ENCODE data around the gene FAM47E. TPM values are rescaled to one million over a fixed set of nuclear protein-coding genes. Genes with fewer than 3 reads are reported as not detected.

Gene FAM47E
- total and polyA plus RNA-seq, 2 of the 8 experiments (the other 6 are each of a cell fraction or from before 2014, with no cell fraction given) = 1.3 to 1.4 TPM

DNA sequence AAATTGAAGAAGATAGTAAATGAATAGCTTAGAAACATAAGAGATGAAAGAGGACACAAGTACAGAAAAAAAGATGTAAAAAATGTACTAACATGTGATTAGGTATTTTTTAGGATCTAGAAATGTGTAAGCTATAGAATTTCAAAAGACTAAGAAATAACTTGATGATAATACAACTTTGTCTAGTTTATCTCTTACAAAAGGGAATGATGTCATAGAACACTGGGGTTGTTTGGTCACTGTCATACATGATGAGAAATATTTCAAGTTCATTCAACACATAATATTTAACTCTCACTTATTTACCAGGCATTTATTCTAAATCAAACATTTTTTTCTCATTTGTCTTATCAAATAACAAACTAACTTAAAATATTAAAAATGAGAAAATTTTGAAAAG, 73.6 kb downstream of the FAM47E start:
- FAIRE-seq (no peak), DNase-seq (ENCODE audit: low read depth in 1 of 2, low spot score in 2 of 2) (no peak)
- H3K4me2 ChIP-seq (ENCODE audit: insufficient read depth in 1 of 2, low read depth in 2 of 2, low read length in 2 of 2) = no peak overlapping the region
- no peak overlapping the region for H2BK120ac ChIP-seq (replicated peaks; ENCODE audit: low read depth, low read length)
- no peak overlapping the region for H3K4ac ChIP-seq (replicated peaks; ENCODE audit: insufficient read length, low read depth, low read length)
- H3K56ac ChIP-seq (replicated peaks; ENCODE audit: insufficient read length, low read depth, low read length) = no peak overlapping the region
- H3K79me1 ChIP-seq (ENCODE audit: low read depth, low read length) = no peaks in the 10 kb centered on the region
- H3K9ac ChIP-seq (replicated peaks in 1 of 4; ENCODE audit: extremely low read depth in 1 of 4, low read depth in 3 of 4, low read length in 3 of 4) = no peak overlapping the region
- no peaks in the 10 kb centered on the region for H3K27me3 ChIP-seq (replicated peaks in 1 of 4; ENCODE audit: control insufficient read depth in 3 of 4, extremely low read depth in 1 of 4, insufficient read depth in 3 of 4, low read length in 3 of 4)
- no peaks in the 10 kb centered on the region for H3K79me2 ChIP-seq (ENCODE audit: control insufficient read depth in 1 of 2, insufficient read depth in 2 of 2, low read length in 2 of 2)
- H2AFZ ChIP-seq (ENCODE audit: low read length) = no peak overlapping the region
- no peaks in the 10 kb centered on the region for H4K20me1 ChIP-seq (replicated peaks in 1 of 2; ENCODE audit: control insufficient read depth in 1 of 2, insufficient read depth in 2 of 2, low read length in 2 of 2)
- H4K5ac ChIP-seq (ENCODE audit: insufficient read length, low read depth, low read length) = no peak overlapping the region
- no peak for TF ChIP-seq CBX5 (IDR thresholded peaks at IDR 0.05; ENCODE audit: low read depth, low read length)
- TF ChIP-seq TCF12 (IDR thresholded peaks at IDR 0.05; ENCODE audit: low read depth, low read length) = no peak
- no peak for TF ChIP-seq EP300 (IDR thresholded peaks at IDR 0.05; ENCODE audit: borderline replicate concordance in 1 of 2, low read depth in 2 of 2, low read length in 2 of 2)
- TF ChIP-seq SIRT6 (IDR thresholded peaks at IDR 0.05; ENCODE audit: low read length) = no peak
- no peak for TF ChIP-seq ATF3 (IDR thresholded peaks at IDR 0.05; ENCODE audit: insufficient read depth, low read depth, low read length)
- no peak for TF ChIP-seq NANOG (IDR thresholded peaks at IDR 0.05; ENCODE audit: insufficient read depth, low read depth, low read length, poor library complexity, severe bottlenecking)
- no peak for TF ChIP-seq KDM1A (IDR thresholded peaks at IDR 0.05; ENCODE audit: borderline replicate concordance, low read length)
- TF ChIP-seq MAX (IDR thresholded peaks at IDR 0.05) = no peak
- CTCF ChIA-PET (ENCODE audit: partially characterized antibody) = interaction anchor here (1.6 kb wide), 1 partner anchor 12 kb away, joined by 4 read pairs; no protein-coding TSS in a partner anchor
- no peak overlapping the region for H4K91ac ChIP-seq (replicated peaks; ENCODE audit: insufficient read length, low read length)
- no peak overlapping the region for H3K4me3 ChIP-seq (ENCODE audit: extremely low read depth in 1 of 4, insufficient read depth in 2 of 4, low read depth in 3 of 4, low read length in 4 of 4)
- H3K18ac ChIP-seq (ENCODE audit: extremely low read depth, low read length) = no peak overlapping the region
- H3K9me3 ChIP-seq (ENCODE audit: insufficient read depth in 2 of 2, low read depth in 1 of 2, low read length in 1 of 2) = peaks cover 7 to 9% of the 10 kb centered on the region in 2 experiments; a peak in 2 of 4 replicates
- H3K23me2 ChIP-seq (ENCODE audit: low read depth, low read length) = no peaks in the 10 kb centered on the region
- H2AK5ac ChIP-seq (ENCODE audit: low read depth, low read length) = no peak overlapping the region
- H3K27ac ChIP-seq (ENCODE audit: low read depth, low read length) = no peak overlapping the region
- H3K4me1 ChIP-seq (replicated peaks in 1 of 4; ENCODE audit: control insufficient read depth in 3 of 4, insufficient read depth in 4 of 4, low read length in 3 of 4) = no peaks in the 10 kb centered on the region
- no peak overlapping the region for H2BK5ac ChIP-seq (ENCODE audit: low read depth, low read length)
- H2BK12ac ChIP-seq (ENCODE audit: low read depth, low read length) = no peak overlapping the region
- no peak overlapping the region for H2BK15ac ChIP-seq (ENCODE audit: low read length)
- no peaks in the 10 kb centered on the region for H3K36me3 ChIP-seq (ENCODE audit: control insufficient read depth in 2 of 4, insufficient read depth in 4 of 4, low read length in 3 of 4)
- H3K23ac ChIP-seq (ENCODE audit: insufficient read length) = no peak overlapping the region
- POLR2A ChIA-PET (ENCODE audit: partially characterized antibody) = interaction anchor here (0.6 kb wide), 1 partner anchor 202 kb away, joined by 3 read pairs; no protein-coding TSS in a partner anchor
- H2BK20ac ChIP-seq (ENCODE audit: low read length) = no peak overlapping the region
- H3K14ac ChIP-seq (ENCODE audit: insufficient read length) = no peak overlapping the region
- no peak overlapping the region for H4K8ac ChIP-seq (ENCODE audit: extremely low read depth, insufficient read depth, low read length)

All from H1 (cell line).